B cell (primary cell): ENCODE results near the gene TMEM94. TPM values are rescaled to one million over a fixed set of nuclear protein-coding genes. Genes with fewer than 3 reads are reported as not detected.

Experiments
- ATAC-seq: fragments of 200-7000 bp; cut with Tn5 transposase; one replicate; pipeline ENCODE4 v1.10.0; 2021; ENCODE audit warnings: low read depth, mild to moderate bottlenecking, moderate number of reproducible peaks, moderate library complexity
- CTCF ChIA-PET: fragments of 350-600 bp; sonication (Branson Sonifier 250); formaldehyde crosslinking; loops from one replicate; lab custom pipeline; 2021; ENCODE audit warnings: antibody characterized with exemption, inconsistent platforms; lab: Charles Lee
- POLR2A ChIA-PET: fragments of 350-600 bp; sonication (Branson Sonifier 250); formaldehyde crosslinking; loops from one replicate; lab custom pipeline; 2021; ENCODE audit warnings: antibody characterized with exemption; lab: Charles Lee
- DNase-seq: peaks from one replicate; pipeline ENCODE4 v3.0.0; 2013
- H2AFZ ChIP-seq: 2 replicates; pipeline ENCODE4 v1.6.1; 2012; ENCODE audit warnings: mild to moderate bottlenecking, low read depth, low read length; ENCODE audit not compliant: insufficient read depth, poor library complexity, severe bottlenecking
- H3K27ac ChIP-seq, 2 donors: 1 replicate in 1 of 2; 2 replicates in 1 of 2; pipeline ENCODE4 v1.5.1; 2012 to 2013; ENCODE audit warnings: low read length in 2 of 2, mild to moderate bottlenecking in 2 of 2, moderate library complexity in 1 of 2
- H3K27me3 ChIP-seq, 4 experiments: fragments of 200-600 bp in 1 of 4; sonication (generic) in 1 of 4; replicated peaks in 1 of 4; 1 replicate in 2 of 4; 2 replicates in 2 of 4; pipeline versions ENCODE4 v1.6.1 to v1.7.0; 2013 to 2016; ENCODE audit warnings: low read length in 3 of 4, mild to moderate bottlenecking in 2 of 4, mixed read lengths in 1 of 4, moderate library complexity in 1 of 4; ENCODE audit not compliant: insufficient read depth in 4 of 4, control insufficient read depth in 3 of 4; ENCODE audit errors: control extremely low read depth in 1 of 4
- H3K36me3 ChIP-seq, 2 experiments: replicated peaks in 1 of 2; 1 replicate in 1 of 2; 2 replicates in 1 of 2; pipeline versions ENCODE4 v1.6.1 to v1.7.1; 2013; ENCODE audit warnings: low read length in 1 of 2; ENCODE audit not compliant: insufficient read depth in 2 of 2, control insufficient read depth in 1 of 2; ENCODE audit errors: control extremely low read depth in 1 of 2, extremely low read depth in 1 of 2
- H3K4me1 ChIP-seq, 2 donors: fragments of 200-600 bp in 1 of 2; sonication (generic) in 1 of 2; 1 replicate in 1 of 2; 2 replicates in 1 of 2; pipeline versions ENCODE4 v1.5.1 to v1.6.1; 2013 to 2017; ENCODE audit warnings: low read length in 2 of 2; ENCODE audit not compliant: control insufficient read depth in 2 of 2, insufficient read depth in 2 of 2
- H3K4me2 ChIP-seq: replicated peaks from 2 replicates; pipeline ENCODE3; 2012; ENCODE audit warnings: mild to moderate bottlenecking, low read depth, low read length; ENCODE audit not compliant: poor library complexity, severe bottlenecking
- H3K4me3 ChIP-seq, 5 experiments: fragments of 200-600 bp in 1 of 5; sonication (generic) in 1 of 5; 1 replicate in 3 of 5; 2 replicates in 2 of 5; pipeline versions ENCODE4 v1.5.1 to v1.7.0; 2011 to 2016; ENCODE audit warnings: low read length in 4 of 5, mild to moderate bottlenecking in 4 of 5, low read depth in 2 of 5, control low read depth in 1 of 5, moderate library complexity in 1 of 5; ENCODE audit not compliant: insufficient read depth in 1 of 5; ENCODE audit errors: control extremely low read depth in 1 of 5, extremely low read depth in 1 of 5
- H3K79me2 ChIP-seq: fragments of 200-600 bp; sonication (generic); one replicate; pipeline ENCODE4 v1.6.0; 2016; ENCODE audit warnings: low read length; ENCODE audit not compliant: control insufficient read depth, insufficient read depth
- H3K9ac ChIP-seq: fragments of 200-600 bp; sonication (generic); 2 replicates; pipeline ENCODE4 v1.6.1; 2017; ENCODE audit warnings: mild to moderate bottlenecking, low read length, moderate library complexity
- H3K9me3 ChIP-seq, 3 donors: one replicate each; pipeline versions ENCODE4 v1.6.1 to v1.7.1; 2013; ENCODE audit warnings: low read length in 2 of 3; ENCODE audit not compliant: control insufficient read depth in 2 of 3, insufficient read depth in 1 of 3; ENCODE audit errors: control extremely low read depth in 1 of 3
- H4K20me1 ChIP-seq: 2 replicates; pipeline ENCODE4 v1.6.0; 2012; ENCODE audit warnings: mild to moderate bottlenecking, low read length; ENCODE audit not compliant: insufficient read depth, control insufficient read depth, poor library complexity, severe bottlenecking
- H3K27ac Mint-ChIP-seq: one replicate; pipeline ENCODE4 v1.8.0; 2021; ENCODE audit warnings: mixed read lengths
- H3K27me3 Mint-ChIP-seq: one replicate; pipeline ENCODE4 v1.8.0; 2021; ENCODE audit warnings: mixed read lengths
- H3K4me1 Mint-ChIP-seq: one replicate; pipeline ENCODE4 v1.8.0; 2021; ENCODE audit warnings: mixed read lengths
- H3K4me3 Mint-ChIP-seq: one replicate; pipeline ENCODE4 v1.8.0; 2021; ENCODE audit warnings: mixed read lengths
- H3K9me3 Mint-ChIP-seq: one replicate; pipeline ENCODE4 v1.8.0; 2022; ENCODE audit warnings: mixed read lengths; ENCODE audit not compliant: insufficient read depth
- EZH2 ChIP-seq: IDR thresholded peaks from 2 replicates; pipeline ENCODE4 v1.6.1; 2012; ENCODE audit warnings: borderline replicate concordance, low read depth, mild to moderate bottlenecking, moderate library complexity, low read length; ENCODE audit not compliant: insufficient read depth, poor library complexity, severe bottlenecking
- WGBS: methylation state at CpG from one replicate; pipeline ENCODE4 v1.1.5; 2013; ENCODE audit warnings: missing lambda C conversion rate; ENCODE audit not compliant: insufficient coverage; 5-methylcytosine and 5-hydroxymethylcytosine counted together
- intact Hi-C: fragments of 100-400 bp; cut with micrococcal nuclease; formaldehyde crosslinking; loops from one replicate; pipeline ENCODE4 v1.10.0; 2022
- polyA plus RNA-seq: library from polyadenylated mRNA; depleted of rRNA; stranded (reverse); fragments of >200 nt; gene quantifications from 2 replicates; pipeline ENCODE4 v1.2.3, GENCODE V29; 2012
- total RNA-seq, 2 donors: library from RNA; stranded (reverse); fragments of 120-200 nt in 1 of 2; gene quantifications; 1 replicate in 1 of 2; 2 replicates in 1 of 2; pipeline versions ENCODE4 v1.2.3 to v1.2.4, GENCODE V29; 2013 to 2022
- TF ChIP-seq, protein P1 (sequence below): fragments of 200-600 bp; IDR thresholded peaks from one replicate; pipeline ENCODE4 v1.8.0; 2022; ENCODE audit warnings: antibody characterized with exemption, mild to moderate bottlenecking

Gene TMEM94
- total and polyA plus RNA-seq, 2 donors (not counting 1 experiment from before 2014, with no cell fraction given), result 139 to 158 TPM

DNA sequence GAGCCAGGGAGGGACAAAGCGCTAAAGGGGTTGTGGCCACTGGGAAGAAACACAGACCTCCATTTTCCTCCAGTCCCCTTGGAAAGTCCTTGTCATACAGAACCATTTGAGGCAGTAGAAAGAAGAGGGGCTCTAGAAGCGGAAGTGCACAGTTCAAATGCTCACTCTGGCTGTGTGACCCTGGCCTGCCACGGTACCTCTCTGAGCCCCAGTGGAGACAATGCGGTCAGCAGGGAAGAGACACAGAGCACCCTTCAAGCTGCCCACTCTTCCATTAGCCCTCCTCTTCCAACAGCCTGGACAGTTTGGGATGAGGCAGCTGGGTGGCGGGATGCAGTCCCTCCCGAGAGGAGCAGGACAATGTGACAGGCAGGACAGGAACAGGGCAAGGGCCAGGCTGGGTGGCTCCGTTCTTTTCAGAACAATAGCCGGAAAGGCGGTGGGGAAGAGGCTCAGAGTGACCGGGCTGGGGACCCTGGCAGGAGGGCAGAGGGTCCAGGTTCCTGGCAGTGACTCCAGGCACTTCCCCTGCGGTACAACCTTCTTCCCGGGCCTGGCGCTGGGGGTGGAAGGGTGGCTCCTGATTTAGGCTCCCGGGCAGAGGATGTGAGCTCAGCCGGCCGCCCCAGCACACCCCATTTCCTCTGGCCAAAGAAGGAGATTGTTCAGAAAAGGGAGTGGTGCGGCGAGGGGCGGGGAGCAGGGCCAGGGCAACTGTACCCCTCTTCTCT lies 53.3 kb downstream of the TMEM94 start:
- DNase-seq, result no peak
- Histone ChIP-seq H3K27me3 (no peaks in the 10 kb centered on the region), H2AFZ (no peak overlapping the region), H3K4me3 (no peak overlapping the region), H3K4me1 (peaks cover under 1 to 2% of the 10 kb centered on the region in 2 donors), H3K36me3 (no peaks in the 10 kb centered on the region), H3K4me2 (no peak overlapping the region), H3K9ac (no peak overlapping the region), H3K27ac (no peak overlapping the region), H4K20me1 (no peaks in the 10 kb centered on the region), H3K79me2 (no peaks in the 10 kb centered on the region), H3K9me3 (no peaks in the 10 kb centered on the region)
- Mint-ChIP-seq H3K4me3 (no peak overlapping the region), H3K27ac (no peak overlapping the region), H3K4me1 (no peaks in the 10 kb centered on the region), H3K27me3 (no peaks in the 10 kb centered on the region), H3K9me3 (no peaks in the 10 kb centered on the region)
- CTCF ChIA-PET, result no interaction called here
- intact Hi-C loops, result loop anchor here (10.0 kb wide), 1 partner anchor 255 kb away; the partner anchor contains the start of gene GALK1
- POLR2A ChIA-PET, result no interaction called here
- ATAC-seq, result no peak
- TF ChIP-seq EZH2, result no peak
- TF ChIP-seq, protein P1, sequence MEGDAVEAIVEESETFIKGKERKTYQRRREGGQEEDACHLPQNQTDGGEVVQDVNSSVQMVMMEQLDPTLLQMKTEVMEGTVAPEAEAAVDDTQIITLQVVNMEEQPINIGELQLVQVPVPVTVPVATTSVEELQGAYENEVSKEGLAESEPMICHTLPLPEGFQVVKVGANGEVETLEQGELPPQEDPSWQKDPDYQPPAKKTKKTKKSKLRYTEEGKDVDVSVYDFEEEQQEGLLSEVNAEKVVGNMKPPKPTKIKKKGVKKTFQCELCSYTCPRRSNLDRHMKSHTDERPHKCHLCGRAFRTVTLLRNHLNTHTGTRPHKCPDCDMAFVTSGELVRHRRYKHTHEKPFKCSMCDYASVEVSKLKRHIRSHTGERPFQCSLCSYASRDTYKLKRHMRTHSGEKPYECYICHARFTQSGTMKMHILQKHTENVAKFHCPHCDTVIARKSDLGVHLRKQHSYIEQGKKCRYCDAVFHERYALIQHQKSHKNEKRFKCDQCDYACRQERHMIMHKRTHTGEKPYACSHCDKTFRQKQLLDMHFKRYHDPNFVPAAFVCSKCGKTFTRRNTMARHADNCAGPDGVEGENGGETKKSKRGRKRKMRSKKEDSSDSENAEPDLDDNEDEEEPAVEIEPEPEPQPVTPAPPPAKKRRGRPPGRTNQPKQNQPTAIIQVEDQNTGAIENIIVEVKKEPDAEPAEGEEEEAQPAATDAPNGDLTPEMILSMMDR, result no peak
- 98% methylated on average over 14 of the region's 19 CpGs for WGBS

DNA sequence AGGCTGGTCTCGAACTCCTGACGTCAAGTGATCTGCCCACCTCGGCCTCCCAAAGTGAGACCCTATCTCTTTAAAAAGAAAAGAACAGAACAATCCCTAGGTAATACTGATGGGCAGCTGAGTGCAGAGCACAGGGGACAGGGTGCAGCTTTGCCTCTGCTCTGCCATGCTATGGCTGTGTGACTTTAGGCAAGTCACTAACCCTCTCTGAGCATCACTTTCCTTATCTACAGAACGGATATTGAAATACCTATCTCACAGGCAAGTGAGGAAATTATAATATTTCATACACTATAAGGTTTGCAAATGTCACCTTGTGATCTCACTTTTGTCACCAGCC lies 54.8 kb downstream of the TMEM94 start:
- DNase-seq, result no peak
- Histone ChIP-seq H3K27ac (no peak overlapping the region), H3K79me2 (no peaks in the 10 kb centered on the region), H2AFZ (no peak overlapping the region), H4K20me1 (no peaks in the 10 kb centered on the region), H3K36me3 (no peaks in the 10 kb centered on the region), H3K4me1 (peaks cover 5 to 16% of the 10 kb centered on the region in 2 donors), H3K4me2 (no peak overlapping the region), H3K27me3 (no peaks in the 10 kb centered on the region), H3K4me3 (no peak overlapping the region), H3K9me3 (no peaks in the 10 kb centered on the region), H3K9ac (no peak overlapping the region)
- no peak for ATAC-seq
- no CpG with 5 or more reads among the region's 4 CpGs for WGBS
- H3K27me3 Mint-ChIP-seq, result no peaks in the 10 kb centered on the region
- intact Hi-C loops, result loop anchor here (10.0 kb wide), 1 partner anchor 254 kb away; the partner anchor contains the start of gene GALK1
- H3K4me3 Mint-ChIP-seq, result no peak overlapping the region
- H3K9me3 Mint-ChIP-seq, result no peaks in the 10 kb centered on the region
- ChIA-PET CTCF (interaction anchor here (1.2 kb wide), 1 partner anchor 76 kb away, joined by 3 read pairs; the partner anchor contains the start of gene MYO15B), POLR2A (no interaction called here)
- TF ChIP-seq EZH2, result no peak
- TF ChIP-seq, protein P1, result no peak
- no peak overlapping the region for H3K27ac Mint-ChIP-seq
- no peaks in the 10 kb centered on the region for H3K4me1 Mint-ChIP-seq
